CD8-positive, alpha-beta memory T cell (primary cell): ENCODE measurements around the gene MRPS21. TPM values are rescaled to one million over a fixed set of nuclear protein-coding genes. Genes with fewer than 3 reads are reported as not detected.

ENCODE experiments used
- CTCF ChIA-PET: fragments of 350-600 bp; sonication (Branson Sonifier 250); formaldehyde crosslinking; loops from one replicate; lab custom pipeline; 2021; ENCODE audit warnings: antibody characterized with exemption; lab: Charles Lee
- POLR2A ChIA-PET: fragments of 350-600 bp; sonication (Branson Sonifier 250); formaldehyde crosslinking; loops from one replicate; lab custom pipeline; 2021; ENCODE audit warnings: antibody characterized with exemption; lab: Charles Lee
- DNase-seq, 5 donors: peaks; one replicate each; pipeline versions ENCODE4 v3.0.0 to v3.0.0-alpha.2; 2020 to 2022; ENCODE audit warnings: mixed read lengths in 1 of 5
- H3K27ac ChIP-seq: one replicate; pipeline ENCODE4 v1.7.0; 2013; ENCODE audit warnings: low read depth, mild to moderate bottlenecking, low read length, moderate library complexity
- H3K27me3 ChIP-seq: 2 replicates; pipeline ENCODE4 v1.7.0; 2013; ENCODE audit warnings: low read length, mild to moderate bottlenecking; ENCODE audit not compliant: insufficient read depth, poor library complexity, severe bottlenecking
- H3K36me3 ChIP-seq: 2 replicates; pipeline ENCODE4 v1.7.0; 2013; ENCODE audit warnings: mild to moderate bottlenecking, low read length, moderate library complexity; ENCODE audit not compliant: insufficient read depth
- H3K4me1 ChIP-seq: 2 replicates; pipeline ENCODE4 v1.7.0; 2013; ENCODE audit warnings: mild to moderate bottlenecking, low read length, moderate library complexity; ENCODE audit not compliant: insufficient read depth
- H3K4me3 ChIP-seq: 2 replicates; pipeline ENCODE4 v1.7.0; 2013; ENCODE audit warnings: mild to moderate bottlenecking, low read length
- H3K9me3 ChIP-seq: 2 replicates; pipeline ENCODE4 v1.7.0; 2013; ENCODE audit warnings: mild to moderate bottlenecking, low read length
- H3K27ac Mint-ChIP-seq, 8 donors: one replicate each; pipeline ENCODE4 v1.8.0; 2020 to 2021; ENCODE audit warnings: mixed read lengths in 8 of 8, mild to moderate bottlenecking in 6 of 8, inconsistent platforms in 3 of 8, moderate library complexity in 3 of 8
- H3K27me3 Mint-ChIP-seq, 2 donors: one replicate each; pipeline ENCODE4 v1.8.0; 2020 to 2021; ENCODE audit warnings: mixed read lengths in 2 of 2, mild to moderate bottlenecking in 1 of 2, moderate library complexity in 1 of 2
- H3K36me3 Mint-ChIP-seq, 3 donors: one replicate each; pipeline ENCODE4 v1.8.0; 2020 to 2021; ENCODE audit warnings: mixed read lengths in 3 of 3, inconsistent platforms in 1 of 3, mild to moderate bottlenecking in 1 of 3
- H3K4me1 Mint-ChIP-seq, 3 donors: one replicate each; pipeline ENCODE4 v1.8.0; 2020 to 2021; ENCODE audit warnings: mixed read lengths in 3 of 3, inconsistent platforms in 1 of 3, mild to moderate bottlenecking in 1 of 3
- H3K4me3 Mint-ChIP-seq, 7 donors: one replicate each; pipeline ENCODE4 v1.8.0; 2020 to 2021; ENCODE audit warnings: mixed read lengths in 7 of 7, mild to moderate bottlenecking in 6 of 7, moderate library complexity in 4 of 7, inconsistent platforms in 2 of 7
- H3K9me3 Mint-ChIP-seq, 5 donors: one replicate each; pipeline ENCODE4 v1.8.0; 2020 to 2022; ENCODE audit warnings: mixed read lengths in 5 of 5, mild to moderate bottlenecking in 3 of 5, moderate library complexity in 2 of 5, inconsistent platforms in 1 of 5
- polyA plus RNA-seq: library from polyadenylated mRNA; unstranded; fragments of 300-500 nt; fragmentation: Illumina TruSeq; gene quantifications from one replicate; pipeline ENCODE4 v1.2.3, GENCODE V29; 2021
- total RNA-seq, 2 experiments: library from RNA; stranded (reverse); gene quantifications; one replicate each; pipeline ENCODE4 v1.2.3, GENCODE V29; 2021

MRPS21 gene
- total RNA-seq (10 to 100 TPM; 76.9 to 81.0 TPM), polyA plus RNA-seq (80.1 TPM)

- Histone ChIP-seq H3K4me3 (peak within 1 kb of the TSS; percentile 79), H3K4me1 (peaks cover 8% of the 10 kb centered on the region), H3K36me3 (no peaks in the 10 kb centered on the region), H3K27ac (peak within 1 kb of the TSS; percentile 95), H3K9me3 (no peaks in the 10 kb centered on the region), H3K27me3 (no peaks in the 10 kb centered on the region)
- H3K4me3 Mint-ChIP-seq = peak within 1 kb of the TSS; percentile 94 to 97 (median 95)
- DNase-seq = peak; percentile 72 to 92 (median 86)
- CTCF ChIA-PET = no interaction called here
- no peaks in the 10 kb centered on the region for H3K9me3 Mint-ChIP-seq
- peaks cover 0 to 1% of the 10 kb centered on the region in 2 donors for H3K27me3 Mint-ChIP-seq
- peaks cover 0 to 40% (median 8%) of the 10 kb centered on the region in 3 donors for H3K36me3 Mint-ChIP-seq
- H3K27ac Mint-ChIP-seq = peak within 1 kb of the TSS; percentile 95 to 99 (median 98)
- peaks cover 28 to 43% (median 35%) of the 10 kb centered on the region in 3 donors for H3K4me1 Mint-ChIP-seq
- POLR2A ChIA-PET = no interaction called here
Observed at GRCh38 chr1:150293433-150294253, at the start of gene MRPS21. Gene MRPS21 (plus strand): TSS chr1:150293861. CDS start chr1:150294367, 506 bp downstream.

DNA sequence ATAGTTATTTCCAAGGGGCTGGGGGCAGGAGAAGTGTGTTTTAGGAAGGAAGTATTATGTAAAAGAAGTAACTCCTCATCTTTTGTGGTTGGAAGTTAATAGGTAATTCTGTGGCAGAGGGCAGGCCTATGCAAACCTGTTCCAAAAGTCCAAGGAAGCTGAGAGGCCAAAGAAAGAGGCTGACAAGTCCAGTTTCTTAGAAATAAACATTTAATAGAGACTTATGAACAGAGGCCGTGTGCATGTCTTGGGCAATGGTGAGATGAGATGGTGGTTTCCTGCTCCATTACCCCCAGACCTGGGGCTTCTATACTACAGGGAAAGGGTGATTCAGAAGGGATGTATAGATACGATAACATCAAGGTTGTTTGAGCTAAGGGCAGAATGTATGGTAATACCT, 43.7 kb upstream of the MRPS21 start:
- Histone ChIP-seq H3K36me3 (no peaks in the 10 kb centered on the region), H3K27me3 (no peaks in the 10 kb centered on the region), H3K4me3 (no peak overlapping the region), H3K4me1 (no peaks in the 10 kb centered on the region), H3K9me3 (no peaks in the 10 kb centered on the region), H3K27ac (no peak overlapping the region)
- Mint-ChIP-seq H3K27ac (peak overlapping the region in 1 of 8 donors; percentile 3), H3K27me3 (peaks cover 7 to 12% of the 10 kb centered on the region in 2 donors), H3K9me3 (no peaks in the 10 kb centered on the region), H3K4me1 (no peaks in the 10 kb centered on the region), H3K36me3 (no peaks in the 10 kb centered on the region), H3K4me3 (no peak overlapping the region)
- CTCF ChIA-PET = interaction anchor here (0.6 kb wide), 1 partner anchor 63 kb away, joined by 3 read pairs; no protein-coding TSS in a partner anchor
- POLR2A ChIA-PET = no interaction called here
- no peak for DNase-seq

DNA sequence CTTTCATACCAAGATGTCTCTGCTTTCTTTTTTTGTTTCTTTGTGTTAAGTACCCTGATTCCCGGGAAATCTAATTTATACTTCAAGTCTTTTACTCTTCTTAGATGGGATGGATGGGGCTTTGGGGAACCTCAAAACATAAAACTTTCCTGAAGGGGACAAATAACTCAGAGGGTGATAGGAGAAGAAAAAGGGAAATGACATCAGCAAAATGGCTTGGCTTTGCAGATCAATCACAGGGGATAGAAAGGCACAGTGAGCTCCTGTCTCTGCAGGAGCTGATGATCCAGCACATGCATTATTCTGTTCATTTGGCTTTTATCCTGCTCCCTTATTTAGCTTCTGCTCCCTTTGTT, 37.5 kb upstream of the MRPS21 start:
- ChIA-PET POLR2A (interaction anchor here (1.0 to 1.1 kb wide), 2 partner anchors 22 to 107 kb away, joined by 3 to 4 read pairs; no protein-coding TSS in a partner anchor), CTCF (interaction anchor here (0.6 to 3.7 kb wide), 25 partner anchors 9 to 792 kb away, joined by 3 to 32 read pairs (median 4); partner anchors contain the start of genes ANP32E, APH1A, C1orf54 and C1orf56)
- peaks cover 12% of the 10 kb centered on the region for H3K4me1 ChIP-seq
- H3K27me3 ChIP-seq = peaks cover 16% of the 10 kb centered on the region
- no peak overlapping the region for H3K4me3 ChIP-seq
- H3K9me3 ChIP-seq = no peaks in the 10 kb centered on the region
- H3K27ac ChIP-seq = no peak overlapping the region
- H3K4me3 Mint-ChIP-seq = peak overlapping the region; percentile 4 to 77 (median 48)
- H3K27ac Mint-ChIP-seq = peak overlapping the region in 3 of 8 donors; percentile 17 to 86 (median 56)
- H3K9me3 Mint-ChIP-seq = peaks cover 0 to 3% (median 0%) of the 10 kb centered on the region in 5 donors
- H3K36me3 Mint-ChIP-seq = no peaks in the 10 kb centered on the region
- H3K36me3 ChIP-seq = no peaks in the 10 kb centered on the region
- H3K27me3 Mint-ChIP-seq = peaks cover 35 to 45% of the 10 kb centered on the region in 2 donors
- H3K4me1 Mint-ChIP-seq = peaks cover 12 to 18% (median 14%) of the 10 kb centered on the region in 3 donors
- no peak for DNase-seq

DNA sequence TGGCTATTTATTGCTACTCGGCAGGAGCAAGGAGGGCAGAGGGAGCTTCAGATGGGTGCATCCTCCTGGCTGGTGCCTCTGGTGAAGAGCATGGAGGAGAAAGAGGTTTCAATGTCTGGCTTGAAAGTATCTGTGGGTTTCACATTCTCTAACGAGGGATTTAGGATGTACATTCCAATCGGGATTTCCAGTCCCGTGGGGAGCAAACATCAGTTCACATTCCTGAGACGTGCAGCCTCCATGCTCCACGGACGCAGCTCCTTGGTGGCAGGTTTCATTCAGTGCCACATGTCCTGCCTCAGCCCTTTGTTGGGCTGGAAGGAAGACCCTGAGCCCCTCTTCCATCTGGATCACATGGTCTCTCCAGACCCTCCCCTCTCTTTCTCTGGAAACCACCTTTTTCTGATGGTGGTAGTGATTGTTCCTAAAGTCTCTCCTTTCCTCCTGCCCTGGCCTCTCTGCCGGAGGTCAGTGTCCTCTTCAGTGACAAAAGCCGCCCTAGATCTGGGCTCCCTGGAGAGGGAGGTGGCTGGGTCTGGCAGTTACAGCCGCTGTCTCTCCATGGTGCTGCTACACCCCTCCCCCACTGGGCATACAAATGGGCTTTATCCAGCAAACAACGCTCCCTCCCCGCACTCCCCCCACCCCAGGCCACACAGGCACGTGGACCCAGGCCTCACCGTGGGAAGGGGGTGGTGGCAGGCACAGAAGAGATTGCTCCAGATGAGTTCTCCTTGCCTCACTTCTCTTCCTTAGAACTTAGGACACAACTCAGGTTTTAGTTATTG, 36.9 kb upstream of the MRPS21 start:
- peaks cover 0 to 3% (median 0%) of the 10 kb centered on the region in 5 donors for H3K9me3 Mint-ChIP-seq
- Histone ChIP-seq H3K4me1 (peaks cover 12% of the 10 kb centered on the region), H3K36me3 (no peaks in the 10 kb centered on the region), H3K9me3 (no peaks in the 10 kb centered on the region), H3K4me3 (no peak overlapping the region), H3K27ac (no peak overlapping the region), H3K27me3 (peaks cover 16% of the 10 kb centered on the region)
- ChIA-PET POLR2A (interaction anchor here (1.0 to 1.1 kb wide), 2 partner anchors 23 to 107 kb away, joined by 3 to 4 read pairs; no protein-coding TSS in a partner anchor), CTCF (interaction anchor here (0.6 to 3.7 kb wide), 22 partner anchors 9 to 791 kb away, joined by 3 to 32 read pairs (median 4); partner anchors contain the start of genes ANP32E, APH1A, C1orf54 and C1orf56)
- no peak for DNase-seq
- H3K27me3 Mint-ChIP-seq = peaks cover 37 to 45% of the 10 kb centered on the region in 2 donors
- H3K27ac Mint-ChIP-seq = peak overlapping the region in 1 of 8 donors; percentile 14
- peak overlapping the region in 1 of 7 donors; percentile 16 for H3K4me3 Mint-ChIP-seq
- H3K4me1 Mint-ChIP-seq = peaks cover 12 to 18% (median 14%) of the 10 kb centered on the region in 3 donors
- H3K36me3 Mint-ChIP-seq = no peaks in the 10 kb centered on the region

- Mint-ChIP-seq H3K9me3 (peaks cover 0 to 3% (median 0%) of the 10 kb centered on the region in 5 donors), H3K27ac (peak within 1 kb of the TSS in 2 of 8 donors; percentile 14 to 47), H3K4me1 (peaks cover 12 to 18% (median 14%) of the 10 kb centered on the region in 3 donors), H3K36me3 (no peaks in the 10 kb centered on the region), H3K4me3 (peak within 1 kb of the TSS in 2 of 7 donors; percentile 16 to 21), H3K27me3 (peaks cover 36 to 45% of the 10 kb centered on the region in 2 donors)
- Histone ChIP-seq H3K27ac (no peak within 1 kb of the TSS), H3K9me3 (no peaks in the 10 kb centered on the region), H3K4me3 (no peak within 1 kb of the TSS), H3K27me3 (peaks cover 16% of the 10 kb centered on the region), H3K4me1 (peaks cover 12% of the 10 kb centered on the region), H3K36me3 (no peaks in the 10 kb centered on the region)
- CTCF ChIA-PET = interaction anchor here (1.6 to 3.7 kb wide), 3 partner anchors 13 to 60 kb away, joined by 3 to 32 read pairs (median 11); partner anchors contain the start of genes APH1A and C1orf54
- POLR2A ChIA-PET = interaction anchor here (0.8 kb wide), 1 partner anchor 11 kb away, joined by 5 read pairs; no protein-coding TSS in a partner anchor
- DNase-seq = no peak
Observed at GRCh38 chr1:150257624-150258585, 35.8 kb upstream of the MRPS21 start, which contains the start of gene CA14. Gene CA14 (plus strand): TSS chr1:150257774. CDS start chr1:150258129, 355 bp downstream.

DNA sequence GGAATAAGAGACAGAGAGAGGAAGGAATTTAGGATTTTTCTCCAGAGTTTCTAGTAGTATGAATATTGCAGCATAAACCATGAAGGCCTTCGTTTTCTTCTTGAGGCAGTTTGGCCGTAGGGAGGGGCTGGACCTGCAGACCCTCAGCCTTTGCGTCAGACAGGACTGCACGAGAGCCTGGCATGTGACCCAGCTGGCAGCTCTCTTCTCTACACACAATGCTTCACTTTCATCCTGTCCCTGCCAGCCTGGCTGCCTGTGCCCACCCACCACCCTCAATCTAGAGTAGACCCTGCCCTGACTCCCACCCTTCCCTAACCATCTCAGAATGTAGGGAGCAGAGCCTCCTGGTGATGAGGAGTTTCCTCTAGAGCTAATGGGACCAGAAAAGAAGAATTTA, 34.4 kb upstream of the MRPS21 start:
- Histone ChIP-seq H3K27me3 (peaks cover 16% of the 10 kb centered on the region), H3K4me3 (no peak overlapping the region), H3K27ac (no peak overlapping the region), H3K36me3 (no peaks in the 10 kb centered on the region), H3K4me1 (peaks cover 12% of the 10 kb centered on the region), H3K9me3 (no peaks in the 10 kb centered on the region)
- Mint-ChIP-seq H3K4me1 (peaks cover 12 to 18% (median 14%) of the 10 kb centered on the region in 3 donors), H3K27me3 (peaks cover 30 to 40% of the 10 kb centered on the region in 2 donors), H3K36me3 (no peaks in the 10 kb centered on the region), H3K27ac (no peak overlapping the region), H3K9me3 (peaks cover 0 to 3% (median 0%) of the 10 kb centered on the region in 5 donors), H3K4me3 (no peak overlapping the region)
- POLR2A ChIA-PET = no interaction called here
- CTCF ChIA-PET = no interaction called here
- DNase-seq = no peak
